Activated CD4-positive, alpha-beta T cell treated with anti-CD3 and anti-CD28 coated beads for 24 hours (primary cell): ENCODE measurements around the gene CPNE7.

Experiments used
- DNase-seq, 2 donors: peaks; one replicate each; pipeline ENCODE4 v3.0.0-alpha.2; 2020; ENCODE audit warnings: low read depth in 2 of 2

CPNE7 gene

GRCh38 chr16:89602952-89603590, 27.5 kb downstream of the CPNE7 start:
- no peak for DNase-seq

GRCh38 chr16:89604764-89605163, 29.2 kb downstream of the CPNE7 start:
- DNase-seq, result no peak

GRCh38 chr16:89605186-89605970, 29.8 kb downstream of the CPNE7 start:
- no peak for DNase-seq

GRCh38 chr16:89606006-89606405, 30.4 kb downstream of the CPNE7 start:
- DNase-seq, result no peak

- no peak for DNase-seq
Observed at GRCh38 chr16:89607453-89607852, 31.9 kb downstream of the CPNE7 start.

- no peak for DNase-seq
Observed at GRCh38 chr16:89607937-89608740, 32.6 kb downstream of the CPNE7 start.

GRCh38 chr16:89610108-89610453, 34.5 kb downstream of the CPNE7 start:
- DNase-seq, result no peak

- DNase-seq, result no peak
Observed at GRCh38 chr16:89612415-89613166, 37.0 kb downstream of the CPNE7 start.

GRCh38 chr16:89613231-89613953, 37.8 kb downstream of the CPNE7 start, which contains the start of gene DPEP1:
DPEP1 (plus strand) TSS chr16:89613642; CDS start chr16:89630411, 16,769 bp downstream.
- DNase-seq, result no peak

GRCh38 chr16:89613954-89614459, 38.4 kb downstream of the CPNE7 start:
- DNase-seq, result no peak

GRCh38 chr16:89615176-89615575, 39.6 kb downstream of the CPNE7 start:
- DNase-seq, result no peak

- peak in 1 of 2 donors; percentile 11 for DNase-seq
Observed at GRCh38 chr16:89615596-89616090, 40.1 kb downstream of the CPNE7 start.

GRCh38 chr16:89616623-89617022, 41.1 kb downstream of the CPNE7 start:
- no peak for DNase-seq

GRCh38 chr16:89617036-89617435, 41.5 kb downstream of the CPNE7 start:
- no peak for DNase-seq

- DNase-seq, result no peak
Observed at GRCh38 chr16:89618109-89618998, 42.8 kb downstream of the CPNE7 start.

GRCh38 chr16:89619840-89620239, 44.3 kb downstream of the CPNE7 start:
- no peak for DNase-seq

- DNase-seq, result no peak
Observed at GRCh38 chr16:89620406-89620841, 44.9 kb downstream of the CPNE7 start.

GRCh38 chr16:89621136-89621697, 45.7 kb downstream of the CPNE7 start:
- no peak for DNase-seq

GRCh38 chr16:89621698-89622409, 46.3 kb downstream of the CPNE7 start:
- no peak for DNase-seq
